ENCODE data around the gene ADGRA3.

Gene ADGRA3

GRCh38 chr4:22514481-22514880, 1.4 kb downstream of the ADGRA3 start:
- peak; percentile 14 for DNase-seq

DNA sequence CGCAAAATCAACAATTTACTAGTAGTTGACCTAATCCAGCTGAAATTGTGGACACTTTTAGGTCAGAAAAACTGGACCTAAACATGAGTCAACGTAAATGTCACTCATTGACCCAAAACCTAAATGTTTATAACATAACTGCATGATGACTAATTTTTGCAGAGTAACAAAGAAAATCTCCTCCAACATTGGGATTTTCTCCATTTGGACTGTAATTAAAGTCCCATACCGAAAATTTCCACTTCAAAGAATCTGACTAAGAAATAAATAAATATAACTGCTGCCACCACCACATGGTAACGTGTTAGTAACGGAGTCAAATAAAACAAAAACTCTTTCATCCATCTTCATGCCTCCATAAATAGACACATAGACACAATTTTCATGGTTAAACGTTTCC, 1.9 kb downstream of the ADGRA3 start:
- DNase-seq, result no peak

DNA sequence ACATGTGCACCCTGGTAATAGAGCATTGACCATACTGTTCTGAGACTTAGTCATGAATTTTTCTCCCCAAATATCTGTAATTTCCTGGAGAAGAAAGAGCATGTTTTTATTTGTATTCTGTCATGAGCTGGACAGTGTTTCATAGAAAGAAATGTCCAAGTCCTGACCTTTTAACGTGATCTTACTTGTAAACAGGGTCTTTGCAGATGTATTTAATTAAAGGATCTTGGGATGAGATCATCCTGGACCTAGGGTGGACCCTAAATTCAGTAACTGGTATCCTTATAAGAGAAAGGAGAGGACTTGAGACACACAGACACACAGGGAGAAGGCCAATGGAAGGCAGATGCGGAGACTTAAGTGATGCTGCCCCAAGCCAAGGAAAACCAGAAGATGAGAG, 3.6 kb downstream of the ADGRA3 start:
- no peak for DNase-seq

DNA sequence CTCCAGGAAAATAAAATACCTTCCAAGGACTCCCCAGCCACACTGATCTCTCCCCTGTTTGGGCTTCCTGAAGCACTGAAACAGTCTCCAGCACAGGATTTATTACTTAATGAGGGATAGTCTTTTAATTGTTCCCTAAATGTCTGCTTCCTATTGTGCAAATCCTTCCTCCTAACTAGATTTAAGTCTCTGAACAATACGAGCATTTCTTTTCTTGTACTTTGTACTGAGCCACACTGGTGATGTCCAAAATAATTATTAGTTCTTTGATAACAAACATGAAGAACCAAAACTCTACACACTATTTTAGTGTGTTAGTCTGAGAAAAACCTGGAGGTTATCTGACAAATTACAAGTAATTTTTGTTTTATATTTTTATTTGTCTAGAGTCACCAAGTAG, 5.1 kb downstream of the ADGRA3 start:
- DNase-seq, result no peak

- no peak for DNase-seq
Measured at GRCh38 chr4:22508376-22508775, 7.5 kb downstream of the ADGRA3 start.

DNA sequence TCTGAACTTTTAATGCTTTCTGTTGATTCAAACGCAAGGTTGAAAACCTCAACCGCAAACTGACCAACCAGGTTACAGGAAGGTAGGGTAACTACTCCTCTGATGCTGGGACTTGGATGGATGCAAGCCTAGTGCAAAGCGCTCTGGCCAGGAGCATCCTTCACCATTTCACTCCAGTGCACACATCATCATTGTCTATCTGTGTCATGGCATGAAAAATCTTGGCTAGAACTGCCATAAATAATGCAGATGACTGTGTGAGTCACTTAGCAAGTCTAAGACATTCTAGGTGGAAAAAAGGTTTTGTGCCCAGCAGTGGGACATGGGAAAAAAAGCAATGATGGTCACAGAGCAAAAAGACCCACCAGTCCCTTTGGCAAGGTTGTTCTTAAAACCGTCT, 10.9 kb downstream of the ADGRA3 start:
- DNase-seq, result no peak

GRCh38 chr4:22504447-22504846, 11.4 kb downstream of the ADGRA3 start:
- no peak for DNase-seq

DNA sequence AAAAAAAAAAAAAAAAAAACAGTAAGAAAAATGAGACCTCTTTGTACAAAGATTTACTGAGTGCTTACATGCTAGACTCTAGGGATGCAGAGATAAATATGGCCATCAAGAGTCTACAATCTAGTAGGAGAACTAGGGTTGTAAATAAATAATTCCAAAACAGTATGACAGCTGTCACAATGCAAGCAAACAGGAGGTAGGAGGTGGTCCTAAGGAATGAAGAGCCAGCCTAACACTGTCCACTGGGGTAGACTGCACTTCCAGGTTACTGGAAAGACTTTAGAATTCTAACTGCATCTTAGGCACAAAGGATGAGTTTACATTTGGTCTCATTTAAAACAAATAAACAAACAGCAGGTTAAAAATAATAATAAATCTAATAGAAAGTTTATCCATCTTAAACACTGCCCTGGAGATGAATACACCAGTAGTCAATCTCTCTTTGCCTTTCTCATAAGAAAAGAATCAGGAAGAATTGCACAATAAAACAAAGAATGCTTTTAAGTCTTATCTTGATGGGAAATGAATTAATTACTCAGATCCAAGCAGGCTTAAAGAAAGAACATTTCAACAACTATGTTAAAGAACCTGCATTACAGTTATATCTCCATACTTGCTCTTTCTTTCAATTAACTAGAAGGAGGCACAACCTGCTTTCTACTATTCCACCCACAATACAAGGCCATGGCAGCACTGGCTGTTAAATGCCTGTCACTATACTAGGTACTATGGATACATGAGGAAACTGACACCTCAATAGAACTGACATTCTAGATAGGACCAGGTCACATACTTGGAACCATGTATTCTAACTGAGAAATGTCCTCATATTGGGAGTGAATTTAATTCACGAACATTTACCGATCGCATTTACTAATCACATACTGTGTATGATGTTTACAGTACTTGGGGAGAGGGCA, 12.7 kb downstream of the ADGRA3 start:
- no peak for DNase-seq

DNA sequence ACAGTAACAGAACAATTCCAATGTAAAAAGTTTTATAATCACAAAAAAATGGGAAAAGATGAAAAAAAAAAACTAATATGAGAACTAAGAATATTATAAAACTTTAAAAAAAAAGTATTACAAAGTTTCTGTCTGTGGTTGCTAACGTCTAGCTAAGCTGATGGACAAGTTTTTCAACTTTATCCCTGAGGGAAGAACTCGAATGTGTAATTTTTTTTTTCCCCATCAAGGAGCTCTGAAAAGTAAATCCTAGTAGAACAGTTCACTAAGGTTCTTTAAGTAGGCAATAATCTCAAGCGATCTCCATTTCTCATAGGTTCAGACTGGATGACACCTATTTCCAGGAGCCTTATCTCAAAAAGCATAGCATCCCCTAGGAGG, 14.2 kb downstream of the ADGRA3 start:
- DNase-seq, result no peak

DNA sequence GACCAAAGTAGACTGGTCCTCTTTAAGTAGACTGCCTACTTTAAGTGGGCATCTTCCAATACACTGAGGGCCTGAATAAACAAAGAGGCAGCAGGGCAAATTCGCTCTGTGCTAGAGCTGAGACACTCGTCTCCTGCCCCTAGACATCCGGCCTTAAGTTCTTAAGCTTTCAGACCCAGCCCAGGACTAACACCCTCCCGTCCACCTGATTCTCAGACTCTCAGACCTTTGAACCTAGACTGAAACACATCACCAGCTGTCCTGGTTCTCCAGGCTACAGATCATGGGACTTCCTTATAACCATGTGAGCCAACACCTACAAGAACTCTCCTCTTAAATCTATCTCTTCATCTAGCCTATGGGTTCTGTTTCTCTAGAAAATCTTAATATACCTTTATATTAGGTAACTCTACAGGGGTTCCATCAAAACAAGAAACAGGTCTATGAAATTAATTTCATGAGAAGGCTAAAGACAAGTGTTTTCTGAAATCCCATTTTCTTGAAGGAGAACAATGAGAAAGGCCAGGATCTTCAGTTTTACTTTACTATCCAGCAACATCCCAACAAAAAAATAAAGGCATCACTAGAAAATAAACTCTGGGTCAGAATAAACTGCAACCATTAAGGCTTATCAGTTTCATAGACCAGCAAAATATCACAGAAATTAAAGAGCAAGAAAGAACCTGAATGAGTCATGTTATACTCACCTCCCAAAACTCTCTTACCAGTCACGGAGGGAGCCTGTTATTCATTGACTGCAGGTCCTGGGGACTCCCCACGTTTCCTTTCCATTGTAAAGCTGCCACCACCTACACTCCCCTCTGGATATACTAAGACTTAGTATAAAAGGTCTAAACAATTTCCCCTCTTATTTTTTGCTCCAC, 14.8 kb downstream of the ADGRA3 start:
- DNase-seq, result no peak

- DNase-seq, result no peak
Measured at GRCh38 chr4:22500128-22500611, 15.7 kb downstream of the ADGRA3 start.

DNA sequence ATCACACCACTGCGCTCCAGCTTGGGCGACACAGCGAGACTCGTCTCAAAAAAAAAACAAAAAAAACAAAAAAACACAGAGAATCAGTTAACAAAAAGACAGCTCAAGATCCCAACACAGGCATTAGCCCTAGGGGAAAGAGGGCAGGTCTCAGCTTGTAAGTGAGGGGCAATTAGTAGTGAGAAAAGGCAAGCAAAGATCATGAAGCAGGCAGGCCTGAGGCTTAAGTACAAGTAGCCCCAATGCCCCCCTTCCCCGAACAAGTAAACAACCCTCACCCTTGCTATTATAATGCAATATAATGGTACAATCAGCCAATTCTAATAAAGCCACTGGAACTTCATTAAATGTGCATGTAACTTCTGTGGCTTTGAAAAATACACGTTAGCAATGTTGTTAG, 17.0 kb downstream of the ADGRA3 start:
- no peak for DNase-seq

DNA sequence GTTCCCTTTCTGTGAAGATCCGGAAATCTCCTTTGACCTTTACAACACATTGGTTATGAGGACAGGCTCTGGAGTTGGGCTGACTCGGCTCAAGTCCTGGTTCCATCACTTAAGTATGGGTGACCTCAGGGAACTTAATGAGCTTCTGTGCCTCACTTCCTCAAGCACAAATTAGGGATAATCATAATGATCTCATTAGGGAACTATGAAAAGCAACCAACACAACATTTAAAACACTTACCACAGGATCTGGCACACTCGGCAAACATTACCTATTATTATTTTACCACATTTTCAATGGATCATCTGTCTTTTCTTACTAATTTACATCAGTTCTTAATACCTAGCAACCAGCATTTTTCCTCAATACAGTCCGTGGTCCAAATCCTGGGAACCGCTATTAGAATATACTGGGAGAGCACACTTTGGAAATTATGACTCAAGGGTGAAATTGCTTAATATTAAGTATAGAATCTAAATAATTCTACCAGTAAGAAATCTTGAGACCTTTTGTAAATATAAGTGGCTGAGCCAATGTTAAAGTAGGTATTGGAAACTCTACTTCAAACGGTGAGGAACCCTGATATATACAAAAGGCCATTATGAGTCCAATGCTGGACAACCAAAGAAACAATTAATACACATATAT, 19.6 kb downstream of the ADGRA3 start:
- no peak for DNase-seq

DNA sequence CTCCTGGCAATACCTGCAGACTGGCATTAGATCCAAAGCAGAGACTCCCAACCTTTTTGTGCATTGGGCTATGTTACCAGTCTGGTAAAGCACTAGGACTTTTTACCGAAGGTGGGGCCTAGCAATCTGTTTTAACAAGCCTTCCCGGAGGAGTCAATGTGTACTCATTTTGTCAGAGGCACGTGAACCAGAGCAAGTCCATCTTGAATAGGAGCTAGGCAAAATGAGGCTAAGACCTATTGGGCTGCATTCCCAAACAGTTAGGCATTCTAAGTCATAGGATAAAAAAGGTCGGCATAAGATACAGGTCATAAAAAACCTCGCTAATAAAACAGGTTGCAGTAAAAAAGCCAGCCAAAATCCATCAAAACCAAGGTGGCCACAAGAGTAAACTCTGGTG, 22.3 kb downstream of the ADGRA3 start:
- no peak for DNase-seq

GRCh38 chr4:22492987-22493386, 22.9 kb downstream of the ADGRA3 start:
- DNase-seq, result no peak

DNA sequence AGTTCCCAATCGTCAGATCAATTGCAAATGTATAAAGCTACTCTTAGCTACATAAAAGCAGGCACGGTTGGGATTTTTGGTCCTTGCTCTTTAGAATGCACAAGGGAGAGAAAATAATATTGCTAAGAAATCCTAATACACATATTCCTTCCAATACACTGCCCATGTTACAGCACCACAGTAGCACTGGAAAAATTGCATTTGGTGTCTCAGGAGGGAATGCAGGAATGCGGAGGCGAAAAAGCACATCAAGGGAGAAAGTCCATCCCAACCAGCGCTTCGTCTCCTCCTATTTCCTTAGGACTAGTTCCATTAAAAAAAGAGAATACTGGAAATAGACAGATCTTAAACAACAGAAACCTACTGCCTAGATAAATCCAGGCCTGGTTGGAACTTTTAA, 23.9 kb downstream of the ADGRA3 start:
- no peak for DNase-seq

DNA sequence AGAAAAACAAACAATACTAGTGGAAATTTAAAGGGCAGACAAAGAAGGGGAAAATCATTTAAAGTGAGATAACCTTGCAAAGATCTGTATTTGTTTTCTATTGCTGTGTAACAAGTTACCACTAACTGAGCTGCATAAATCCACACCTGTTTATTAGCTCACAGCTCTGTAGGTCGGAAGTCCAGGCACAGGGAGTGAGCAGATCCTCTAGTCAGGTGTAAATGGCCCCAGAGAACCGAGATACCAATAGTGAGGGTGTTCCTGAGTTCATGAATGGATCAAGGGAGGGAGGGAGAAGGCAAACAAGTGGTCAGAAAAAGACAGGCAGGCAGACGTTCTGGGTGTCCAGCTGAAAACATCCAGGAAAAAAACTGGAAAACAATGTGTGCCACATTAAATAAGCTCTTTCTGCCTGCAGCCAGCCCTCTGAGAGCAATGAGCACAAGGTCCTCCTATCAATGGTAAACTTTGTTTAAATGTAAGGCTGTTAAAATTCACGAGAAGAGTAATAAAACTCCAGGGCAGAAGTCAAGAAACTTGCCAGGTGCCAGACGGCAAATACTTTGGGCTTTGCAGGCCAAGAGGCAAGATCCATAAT, 25.0 kb downstream of the ADGRA3 start:
- no peak for DNase-seq

- DNase-seq, result no peak
Measured at GRCh38 chr4:22488106-22488505, 27.8 kb downstream of the ADGRA3 start.

DNA sequence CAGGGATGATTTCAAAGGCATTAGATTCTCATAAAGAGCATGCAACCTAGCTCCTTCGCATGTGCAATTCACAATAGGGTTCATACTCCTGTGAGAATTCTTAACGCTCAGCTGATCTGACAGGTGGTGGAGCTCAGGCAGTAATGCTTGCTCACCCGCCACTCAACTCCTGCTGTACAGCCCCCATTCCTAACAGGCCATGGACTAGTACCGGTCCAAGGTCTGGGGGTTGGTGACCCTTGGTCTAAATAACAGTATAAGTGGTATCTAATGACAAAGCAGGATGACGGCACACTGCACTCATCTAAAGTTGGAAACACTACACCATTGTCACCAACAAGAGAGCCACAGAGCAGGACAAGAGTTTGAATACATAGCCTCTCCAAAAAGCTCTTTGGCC, 28.5 kb downstream of the ADGRA3 start:
- DNase-seq, result no peak

DNA sequence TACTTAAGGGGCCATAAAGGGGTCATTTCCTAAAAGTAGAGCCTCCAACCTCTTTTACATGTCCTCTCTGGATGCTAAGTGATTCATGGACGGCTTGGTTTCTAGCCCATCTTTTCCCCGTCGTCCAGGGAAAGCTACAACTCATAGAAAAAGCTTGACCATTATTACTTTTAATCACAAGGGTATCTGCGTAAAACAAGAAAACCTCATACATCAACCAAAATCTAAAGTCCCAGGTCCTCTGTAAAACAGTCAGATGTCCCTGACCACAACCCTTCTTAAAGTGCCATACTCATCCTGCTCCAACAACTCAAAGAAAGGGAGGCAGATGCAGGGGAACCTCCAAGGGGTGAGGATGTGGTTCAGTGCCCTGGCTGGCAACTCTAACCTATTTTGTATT, 29.6 kb downstream of the ADGRA3 start:
- no peak for DNase-seq

DNA sequence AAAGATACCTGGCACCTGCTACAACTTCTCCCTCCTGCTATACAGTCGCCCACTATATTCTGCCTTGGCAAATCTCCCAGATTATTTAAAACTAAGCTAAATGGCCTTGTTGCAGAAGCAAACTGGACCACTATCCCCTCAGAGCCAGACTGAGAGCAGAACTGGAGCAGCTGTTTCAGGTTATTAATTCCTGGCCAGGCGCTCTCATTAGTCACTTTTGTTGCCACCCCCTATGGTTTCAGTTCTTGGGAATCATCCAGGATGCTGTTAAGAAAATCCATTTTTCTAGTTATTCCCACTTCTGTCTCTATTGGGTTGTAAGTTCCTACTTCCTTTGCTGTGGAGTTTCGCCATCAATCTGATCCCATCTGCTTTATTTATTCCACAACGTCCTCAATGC, 30.1 kb downstream of the ADGRA3 start:
- no peak for DNase-seq

GRCh38 chr4:22483551-22483981, 32.3 kb downstream of the ADGRA3 start:
- DNase-seq, result no peak

Data from right kidney (tissue), 1 donor.